HUES48 (cell line): ENCODE results near the gene GBX2.

Experiments used
- H3K27ac ChIP-seq: one replicate; pipeline ENCODE4 v1.7.0; 2013; ENCODE audit warnings: low read depth, low read length, inconsistent platforms
- H3K27me3 ChIP-seq: 2 replicates; pipeline ENCODE4 v1.6.1; 2013; ENCODE audit warnings: mild to moderate bottlenecking, low read length; ENCODE audit not compliant: control insufficient read depth, insufficient read depth
- H3K36me3 ChIP-seq: 2 replicates; pipeline ENCODE4 v1.6.1; 2013; ENCODE audit warnings: low read length; ENCODE audit not compliant: control insufficient read depth, insufficient read depth
- H3K4me1 ChIP-seq: 2 replicates; pipeline ENCODE4 v1.6.1; 2013; ENCODE audit warnings: mild to moderate bottlenecking, low read length; ENCODE audit not compliant: control insufficient read depth, insufficient read depth
- H3K4me3 ChIP-seq: 2 replicates; pipeline ENCODE4 v1.5.1; 2013; ENCODE audit warnings: mild to moderate bottlenecking, low read depth, low read length
- H3K9ac ChIP-seq: 2 replicates; pipeline ENCODE4 v1.6.1; 2013; ENCODE audit warnings: mild to moderate bottlenecking, low read depth, low read length, moderate library complexity
- H3K9me3 ChIP-seq: 2 replicates; pipeline ENCODE4 v1.6.1; 2013; ENCODE audit warnings: low read length; ENCODE audit not compliant: control insufficient read depth, insufficient read depth

GBX2 gene

DNA sequence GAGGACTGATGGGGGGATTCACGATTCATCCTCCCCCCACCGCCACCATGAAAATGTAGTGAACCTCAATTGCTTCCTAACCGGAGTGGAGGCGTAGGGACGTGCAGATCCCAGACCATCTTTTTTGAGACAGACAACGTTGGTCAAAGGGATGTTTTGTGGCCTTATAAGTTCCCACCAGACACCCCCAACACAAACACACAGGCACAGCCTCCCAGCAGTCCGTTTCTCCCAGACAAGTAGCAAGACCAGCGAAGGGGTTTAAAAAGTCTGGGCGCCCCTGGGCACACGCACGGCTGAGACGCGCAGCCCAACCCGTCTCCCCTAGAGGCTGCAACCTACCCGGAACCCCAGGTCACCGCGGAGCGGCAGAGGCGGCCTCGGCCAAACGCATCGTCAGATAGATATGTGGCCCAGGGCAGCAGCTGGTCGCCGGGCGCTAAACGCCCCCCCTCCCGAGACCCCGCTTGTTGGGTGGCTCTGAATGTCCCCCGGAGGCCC, 1.3 kb downstream of the GBX2 start:
- H3K27me3 ChIP-seq: peaks cover 100% of the 10 kb centered on the region
- peaks cover 54% of the 10 kb centered on the region for H3K4me1 ChIP-seq
- H3K27ac ChIP-seq: no peak overlapping the region
- peak overlapping the region; percentile 61; the same call in 1 of the 2 replicates for H3K4me3 ChIP-seq
- H3K9me3 ChIP-seq: no peaks in the 10 kb centered on the region
- no peak overlapping the region for H3K9ac ChIP-seq
- no peaks in the 10 kb centered on the region for H3K36me3 ChIP-seq

DNA sequence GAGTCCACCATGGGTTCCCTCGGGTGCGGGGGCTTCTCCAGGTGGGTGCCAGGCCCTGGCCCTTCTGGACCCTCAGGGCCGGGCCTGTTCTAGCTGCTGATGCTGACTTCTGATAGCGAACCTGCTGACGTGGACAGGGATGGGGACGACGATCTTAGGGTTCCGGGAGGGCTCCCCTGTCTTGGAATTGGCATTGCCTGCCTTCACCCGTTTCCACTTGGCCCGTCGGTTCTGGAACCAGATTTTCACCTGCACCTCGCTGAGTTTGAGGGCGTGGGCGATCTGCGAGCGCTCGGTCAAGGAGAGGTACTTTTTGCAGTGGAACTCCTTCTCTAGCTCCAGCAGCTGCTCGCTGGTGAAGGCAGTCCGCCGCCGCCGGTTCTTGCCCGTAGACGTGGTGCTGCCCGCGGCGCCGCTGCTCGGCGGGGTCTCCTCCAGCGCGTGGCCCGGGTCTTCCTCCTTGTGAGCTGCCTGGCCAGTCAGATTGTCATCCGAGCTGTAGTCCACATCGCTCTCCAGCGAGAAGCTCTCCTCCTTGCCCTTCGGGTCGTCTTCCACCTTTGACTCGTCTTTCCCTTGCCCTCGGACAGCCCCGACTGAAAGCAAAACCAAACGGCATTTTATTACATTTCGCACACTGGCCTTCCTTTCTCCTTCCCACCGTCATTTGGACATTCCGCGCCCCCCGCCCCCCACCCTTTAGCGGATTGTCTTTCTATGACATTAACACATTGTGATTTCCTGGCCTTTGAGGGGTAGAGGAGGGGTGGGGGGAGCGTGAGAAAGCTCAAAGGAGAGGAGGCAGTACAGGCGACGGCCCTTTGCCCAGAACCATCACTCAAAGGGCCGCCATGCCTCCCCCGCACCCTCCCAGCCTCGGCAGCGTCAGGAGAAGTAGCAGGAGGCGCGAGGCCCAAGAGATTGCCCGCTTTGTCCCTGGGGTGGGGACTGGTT, 2.1 kb downstream of the GBX2 start:
- no peak overlapping the region for H3K27ac ChIP-seq
- H3K27me3 ChIP-seq: peaks cover 100% of the 10 kb centered on the region
- H3K4me1 ChIP-seq: peaks cover 55% of the 10 kb centered on the region
- no peak overlapping the region for H3K9ac ChIP-seq
- no peaks in the 10 kb centered on the region for H3K9me3 ChIP-seq
- peak overlapping the region; percentile 61; the same call in 1 of the 2 replicates for H3K4me3 ChIP-seq
- H3K36me3 ChIP-seq: no peaks in the 10 kb centered on the region

DNA sequence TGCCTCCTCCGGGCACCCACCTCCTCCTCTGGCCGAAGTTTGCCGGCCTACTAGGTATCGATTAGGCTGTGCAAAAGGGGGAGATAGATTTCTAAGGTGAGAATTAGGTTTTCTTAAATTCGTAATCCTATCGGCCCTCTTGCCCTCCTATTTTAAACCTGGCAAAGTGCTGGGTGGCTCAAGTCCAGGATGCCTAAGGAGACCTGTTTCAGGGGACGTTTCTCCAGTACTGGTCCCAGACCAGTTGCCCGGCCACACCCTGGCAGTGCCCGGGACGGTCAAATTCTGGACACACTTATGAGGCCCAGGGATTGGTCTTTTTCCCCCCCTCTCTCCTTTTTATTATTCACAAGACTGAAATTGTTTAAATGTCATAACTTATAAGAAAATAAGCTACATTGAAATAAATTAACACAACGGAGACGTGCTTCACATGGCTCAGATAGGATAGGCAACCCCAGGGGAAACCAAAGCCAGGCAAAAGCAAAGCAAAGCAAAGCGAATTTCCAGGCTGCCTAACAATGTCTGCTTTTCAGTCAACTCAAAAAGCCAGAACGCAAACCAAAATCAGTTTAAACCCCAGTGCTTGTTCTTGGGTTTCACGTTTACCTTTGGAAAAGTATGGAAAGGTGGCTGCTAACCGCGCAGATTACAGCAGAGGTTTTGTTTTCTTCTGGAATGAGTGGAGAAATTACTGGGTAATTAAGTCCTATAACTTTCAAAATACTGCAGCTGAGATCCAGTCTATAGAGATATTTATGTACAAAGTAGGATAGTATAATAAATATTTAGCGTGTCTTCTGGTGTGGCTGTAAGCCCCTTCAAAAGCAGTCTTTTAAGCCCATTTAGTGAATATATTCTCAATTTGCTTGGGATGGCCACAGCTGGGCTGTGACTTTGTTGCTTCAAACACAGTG, 3.0 kb downstream of the GBX2 start:
- Histone ChIP-seq H3K9ac (no peak overlapping the region), H3K36me3 (no peaks in the 10 kb centered on the region), H3K27ac (no peak overlapping the region), H3K27me3 (peaks cover 100% of the 10 kb centered on the region), H3K9me3 (no peaks in the 10 kb centered on the region), H3K4me1 (peaks cover 54% of the 10 kb centered on the region), H3K4me3 (peak overlapping the region; percentile 61)

DNA sequence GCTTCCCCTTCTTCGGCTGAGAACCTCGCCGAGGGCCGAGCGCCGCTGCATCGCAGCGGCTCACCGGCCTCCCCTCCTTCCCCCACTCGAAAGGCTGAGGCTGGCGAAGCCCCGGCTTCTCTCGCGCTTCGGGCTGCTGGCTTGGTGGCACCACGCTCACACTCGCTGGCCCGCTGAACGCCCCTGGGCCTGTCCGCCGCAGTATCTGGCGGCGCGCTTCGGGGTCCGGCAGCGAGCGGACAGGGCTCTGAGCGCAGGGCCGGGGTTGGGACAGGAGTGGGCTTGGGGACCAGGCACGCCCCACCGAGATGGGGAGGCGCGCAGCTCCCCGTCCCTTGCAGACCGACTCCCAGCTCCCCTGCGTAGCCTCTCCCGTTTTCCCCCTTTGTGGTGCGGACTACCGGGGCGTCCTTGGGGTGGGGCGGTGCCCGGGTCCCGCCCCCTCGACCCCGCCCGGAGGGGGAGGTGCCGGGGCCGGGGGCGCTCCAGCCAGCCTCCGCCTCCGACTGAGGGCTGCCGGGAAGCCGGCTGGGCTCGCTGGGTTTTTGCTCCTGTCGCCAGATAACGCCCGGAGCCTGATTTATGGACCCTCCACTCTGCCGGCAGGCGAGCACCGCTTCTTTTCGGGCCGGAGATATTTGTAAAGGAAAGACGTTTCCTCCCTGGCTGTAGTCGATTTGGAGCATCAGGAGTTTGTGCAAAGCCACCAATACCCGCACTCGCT, 3.8 kb downstream of the GBX2 start:
- Histone ChIP-seq H3K9ac (no peak overlapping the region), H3K36me3 (no peaks in the 10 kb centered on the region), H3K27me3 (peaks cover 100% of the 10 kb centered on the region), H3K27ac (no peak overlapping the region), H3K9me3 (no peaks in the 10 kb centered on the region), H3K4me1 (peaks cover 50% of the 10 kb centered on the region), H3K4me3 (peak overlapping the region; percentile 61)

DNA sequence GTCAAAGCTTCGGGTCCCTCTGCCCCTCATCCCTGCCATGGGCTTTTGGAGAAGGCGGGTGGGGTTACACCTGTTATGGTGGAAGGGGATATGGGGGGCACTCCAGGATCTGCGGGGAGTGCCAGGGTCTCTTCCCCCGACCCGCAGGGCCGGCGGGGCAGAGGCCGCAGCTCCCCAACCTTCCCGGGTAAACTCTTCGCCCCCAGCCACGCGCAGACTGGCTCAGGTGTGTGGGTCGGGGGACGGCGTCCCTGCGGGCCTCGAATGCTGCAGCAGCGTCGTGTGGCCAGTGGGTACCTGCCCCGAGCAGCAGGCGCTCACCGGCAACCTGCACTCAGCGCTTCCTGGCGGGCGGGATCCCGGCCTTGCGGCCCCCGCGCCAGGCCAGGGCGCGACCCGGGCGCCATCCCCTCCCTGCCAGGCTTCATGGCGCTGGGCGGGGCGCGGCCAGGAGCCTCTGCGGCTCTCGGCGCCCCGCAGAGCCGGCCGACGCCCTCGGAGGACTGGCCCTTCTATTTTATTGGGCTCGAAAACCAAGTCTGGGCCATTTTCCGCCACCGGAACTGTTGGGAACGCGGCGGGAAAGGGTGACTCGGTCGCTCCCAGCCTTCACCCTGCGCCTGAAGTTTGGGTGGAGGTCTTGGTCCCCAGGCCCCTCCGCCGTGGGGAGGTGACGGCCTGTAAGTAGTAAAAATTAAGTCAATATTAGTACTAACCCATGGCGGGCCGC, 4.5 kb downstream of the GBX2 start:
- Histone ChIP-seq H3K9ac (no peak overlapping the region), H3K9me3 (no peaks in the 10 kb centered on the region), H3K4me1 (peaks cover 48% of the 10 kb centered on the region), H3K4me3 (peak overlapping the region; percentile 61), H3K27ac (no peak overlapping the region), H3K36me3 (no peaks in the 10 kb centered on the region), H3K27me3 (peaks cover 99% of the 10 kb centered on the region)

DNA sequence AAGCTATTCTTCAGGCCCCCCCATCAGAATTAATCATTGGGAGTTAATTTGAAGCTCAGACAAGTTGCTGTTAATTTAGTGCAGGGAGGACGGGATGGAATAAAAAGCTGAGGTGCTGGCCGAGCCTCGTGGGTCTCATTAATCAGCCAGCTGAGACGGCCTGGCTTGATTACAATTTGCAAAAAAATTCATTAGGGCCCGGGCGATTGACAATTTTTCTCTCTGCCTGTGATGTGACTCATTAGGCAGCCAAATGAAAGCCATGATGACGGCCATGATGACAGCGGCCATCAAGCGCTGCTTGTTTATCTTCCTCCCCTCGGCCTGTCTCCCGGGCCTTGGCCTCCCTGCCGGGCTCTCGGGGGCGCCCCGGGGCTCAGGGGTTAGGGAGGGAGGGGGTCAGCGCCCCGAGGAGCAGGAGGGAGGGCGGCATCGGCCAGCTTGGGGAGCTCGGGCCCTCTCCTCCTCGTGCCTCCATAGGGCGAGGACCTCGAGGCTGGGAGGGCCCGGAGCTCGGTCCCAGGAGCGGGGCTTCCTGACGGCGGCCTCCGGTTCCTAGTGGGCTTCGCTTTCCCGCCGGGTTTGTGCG, 5.2 kb downstream of the GBX2 start:
- Histone ChIP-seq H3K9me3 (no peaks in the 10 kb centered on the region), H3K9ac (no peak overlapping the region), H3K27me3 (peaks cover 99% of the 10 kb centered on the region), H3K27ac (no peak overlapping the region), H3K36me3 (no peaks in the 10 kb centered on the region), H3K4me1 (peaks cover 50% of the 10 kb centered on the region), H3K4me3 (peak overlapping the region; percentile 61; the same call in 1 of the 2 replicates)

DNA sequence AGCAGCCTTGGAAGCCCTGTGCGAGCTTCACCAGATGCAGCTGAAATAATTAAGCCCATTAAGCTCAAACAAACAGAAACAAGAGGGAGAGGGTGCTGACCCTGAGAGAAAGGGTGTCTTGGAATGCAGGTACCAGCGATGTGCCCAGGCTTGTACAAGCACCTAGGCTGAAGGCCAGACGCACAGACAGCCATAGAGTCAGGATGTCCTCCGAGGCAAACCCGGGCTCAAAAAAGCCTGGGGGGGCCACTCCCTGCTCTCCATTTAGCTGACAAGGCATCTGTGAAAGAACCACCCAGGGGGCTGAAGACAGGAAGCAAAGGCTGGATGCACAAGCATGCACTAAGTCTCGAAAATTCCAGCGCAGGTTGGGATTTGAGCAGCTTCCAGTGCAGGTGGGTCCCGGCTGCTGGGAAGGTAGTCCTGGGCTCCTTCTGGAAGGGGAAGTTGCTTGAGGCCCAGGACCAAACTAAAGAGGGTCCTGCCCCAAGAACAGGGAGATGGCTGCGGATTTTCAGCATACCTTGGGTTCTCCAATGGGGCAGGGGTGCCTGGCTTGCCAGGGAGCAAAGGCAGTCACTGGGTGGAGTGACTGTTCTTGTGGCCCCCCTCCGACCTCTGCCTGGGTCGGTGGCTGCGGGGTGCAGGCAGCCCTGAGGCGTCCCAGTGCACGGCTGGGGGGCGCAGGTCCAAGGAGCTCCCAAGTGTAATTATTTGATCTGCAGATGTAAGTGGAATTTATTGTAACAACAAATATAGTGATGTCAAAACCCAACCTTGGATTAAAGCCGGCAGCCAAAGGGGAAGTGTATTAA, 5.9 kb downstream of the GBX2 start:
- no peaks in the 10 kb centered on the region for H3K9me3 ChIP-seq
- H3K4me3 ChIP-seq: no peak overlapping the region
- H3K36me3 ChIP-seq: no peaks in the 10 kb centered on the region
- H3K27ac ChIP-seq: no peak overlapping the region
- peaks cover 99% of the 10 kb centered on the region for H3K27me3 ChIP-seq
- peaks cover 50% of the 10 kb centered on the region for H3K4me1 ChIP-seq
- no peak overlapping the region for H3K9ac ChIP-seq

DNA sequence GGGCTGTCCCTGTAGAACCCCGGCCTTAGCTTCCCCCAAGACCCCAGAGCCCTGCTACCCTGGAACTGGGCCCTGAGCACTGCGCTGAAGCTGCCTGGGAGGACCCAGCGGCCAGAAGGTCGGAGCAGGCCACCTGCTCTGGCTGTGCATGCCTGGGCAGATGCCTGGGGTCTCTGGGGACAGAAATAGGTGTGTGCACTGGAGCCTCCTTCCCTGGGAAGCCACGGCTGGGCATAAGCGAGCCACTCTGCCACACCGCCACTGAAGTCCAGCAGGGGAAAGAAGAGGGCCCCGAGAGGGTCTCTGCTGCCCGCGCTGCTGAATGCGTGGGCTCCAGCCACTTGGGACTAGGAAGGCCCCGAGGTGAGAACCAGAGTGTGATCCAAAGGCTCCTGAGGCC, 6.7 kb downstream of the GBX2 start:
- no peak overlapping the region for H3K9ac ChIP-seq
- peaks cover 99% of the 10 kb centered on the region for H3K27me3 ChIP-seq
- H3K4me1 ChIP-seq: peaks cover 45% of the 10 kb centered on the region
- no peaks in the 10 kb centered on the region for H3K9me3 ChIP-seq
- no peaks in the 10 kb centered on the region for H3K36me3 ChIP-seq
- H3K27ac ChIP-seq: no peak overlapping the region
- no peak overlapping the region for H3K4me3 ChIP-seq

DNA sequence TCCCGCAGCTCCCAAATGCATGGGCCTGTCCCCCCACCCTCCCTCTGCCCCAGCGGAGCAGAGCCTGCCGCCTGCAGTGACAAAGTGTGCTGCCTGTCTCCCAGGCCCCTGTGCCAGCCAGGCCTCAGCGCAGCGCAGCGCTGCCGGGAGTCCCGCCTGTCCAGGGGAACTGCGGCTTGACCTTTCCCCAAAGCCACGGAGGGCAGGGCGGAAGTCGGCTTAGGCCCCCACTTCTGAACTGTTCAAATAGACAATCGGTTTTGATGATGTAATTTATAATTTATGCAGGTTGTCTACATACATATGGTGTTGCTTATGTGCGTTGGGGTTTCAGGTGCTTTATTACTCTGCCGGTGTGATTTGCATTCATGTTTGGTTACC, 7.1 kb downstream of the GBX2 start:
- Histone ChIP-seq H3K9ac (no peak overlapping the region), H3K27ac (no peak overlapping the region), H3K4me3 (no peak overlapping the region), H3K27me3 (peaks cover 99% of the 10 kb centered on the region), H3K9me3 (no peaks in the 10 kb centered on the region), H3K36me3 (no peaks in the 10 kb centered on the region), H3K4me1 (peaks cover 45% of the 10 kb centered on the region)
